WTC11 (cell line): ENCODE results near the gene POU2F1.

Source experiments
- ATF1 ChIP-seq: sonication (generic); formaldehyde crosslinking; IDR thresholded peaks from 2 replicates; pipeline ENCODE4 v1.8.1; 2023; ENCODE audit warnings: mild to moderate bottlenecking, moderate library complexity, missing genetic modification reagents
- CREM ChIP-seq: sonication (generic); formaldehyde crosslinking; IDR thresholded peaks from 2 replicates; pipeline ENCODE4 v1.8.1; 2022; ENCODE audit warnings: mild to moderate bottlenecking, missing genetic modification reagents, moderate library complexity
- CTCF ChIP-seq: fragments of 200-600 bp; IDR thresholded peaks from 2 replicates; pipeline ENCODE4 v1.8.0; 2022; ENCODE audit warnings: antibody characterized with exemption
- E2F4 ChIP-seq: sonication (generic); formaldehyde crosslinking; IDR thresholded peaks from 2 replicates; pipeline ENCODE4 v1.8.1; 2022; ENCODE audit warnings: low read depth, mild to moderate bottlenecking, moderate library complexity, missing genetic modification reagents, borderline replicate concordance
- IRF2 ChIP-seq: sonication (generic); formaldehyde crosslinking; IDR thresholded peaks from 2 replicates; pipeline ENCODE4 v1.8.0; 2022; ENCODE audit warnings: low read depth, missing genetic modification reagents, borderline replicate concordance
- NFE2L1 ChIP-seq: sonication (generic); formaldehyde crosslinking; IDR thresholded peaks from 2 replicates; pipeline ENCODE4 v1.8.1; 2023; ENCODE audit warnings: missing genetic modification reagents
- NR2C2 ChIP-seq: sonication (generic); formaldehyde crosslinking; IDR thresholded peaks from 2 replicates; pipeline ENCODE4 v1.8.0; 2022; ENCODE audit warnings: mild to moderate bottlenecking, missing genetic modification reagents
- NR3C1 ChIP-seq: sonication (generic); formaldehyde crosslinking; conservative IDR thresholded peaks from 2 replicates; pipeline ENCODE4 v1.8.1; 2023; ENCODE audit warnings: low read depth, mild to moderate bottlenecking, missing genetic modification reagents
- TEAD4 ChIP-seq: sonication (generic); formaldehyde crosslinking; IDR thresholded peaks from 2 replicates; pipeline ENCODE4 v1.8.0; 2022; ENCODE audit warnings: mild to moderate bottlenecking, missing genetic modification reagents
- ZNF219 ChIP-seq: sonication (generic); formaldehyde crosslinking; IDR thresholded peaks from 2 replicates; pipeline ENCODE4 v1.8.0; 2023; ENCODE audit warnings: missing genetic modification reagents, mild to moderate bottlenecking, borderline replicate concordance
- ZSCAN18 ChIP-seq: fragments of 250-450 bp; sonication (Bioruptor Pico); IDR thresholded peaks from 2 replicates; pipeline ENCODE4 v2.1.2; 2022; ENCODE audit warnings: mild to moderate bottlenecking, moderate library complexity
- TF ChIP-seq, protein P1 (sequence below): sonication (generic); formaldehyde crosslinking; IDR thresholded peaks from 2 replicates; pipeline ENCODE4 v1.8.0; 2022; ENCODE audit warnings: mild to moderate bottlenecking, missing genetic modification reagents

- no peak for TF ChIP-seq CTCF
- no peak for TF ChIP-seq E2F4 (CRISPR knock-in tag)
- TF ChIP-seq ATF1 (CRISPR knock-in tag) = no peak
- TF ChIP-seq NFE2L1 (CRISPR knock-in tag) = no peak
- no peak for TF ChIP-seq ZSCAN18 (CRISPR knock-in tag)
- TF ChIP-seq NR2C2 (CRISPR knock-in tag) = no peak
- TF ChIP-seq CREM (CRISPR knock-in tag) = no peak
- no peak for TF ChIP-seq ZNF219 (CRISPR knock-in tag)
- TF ChIP-seq IRF2 (CRISPR knock-in tag) = no peak
- TF ChIP-seq, protein P1, sequence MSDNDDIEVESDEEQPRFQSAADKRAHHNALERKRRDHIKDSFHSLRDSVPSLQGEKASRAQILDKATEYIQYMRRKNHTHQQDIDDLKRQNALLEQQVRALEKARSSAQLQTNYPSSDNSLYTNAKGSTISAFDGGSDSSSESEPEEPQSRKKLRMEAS (CRISPR knock-in tag) = no peak
- TF ChIP-seq TEAD4 (CRISPR knock-in tag) = no peak
- no peak for TF ChIP-seq NR3C1 (CRISPR knock-in tag)
Observed at GRCh38 chr1:167209044-167209443, 11.6 kb upstream of the POU2F1 start.
